Muscle layer of colon (tissue), 2 donors: ENCODE data around the gene VCX.
"Not testable (repeated sequence)": the region's sequence is repeated elsewhere in the genome, so short reads cannot be mapped to it uniquely, and the experiment has no call there.

Source experiments
- H3K27ac ChIP-seq: one replicate; pipeline ENCODE4 v1.7.0; 2013; ENCODE audit warnings: low read depth, mild to moderate bottlenecking, low read length, moderate library complexity
- H3K27me3 ChIP-seq, 2 donors: one replicate each; pipeline ENCODE4 v1.7.0; 2013; ENCODE audit warnings: low read length in 2 of 2, mild to moderate bottlenecking in 2 of 2; ENCODE audit not compliant: insufficient read depth in 2 of 2, control insufficient read depth in 1 of 2
- H3K36me3 ChIP-seq: one replicate; pipeline ENCODE4 v1.7.0; 2013; ENCODE audit warnings: mild to moderate bottlenecking, low read length; ENCODE audit not compliant: insufficient read depth
- H3K4me1 ChIP-seq: one replicate; pipeline ENCODE4 v1.7.0; 2013; ENCODE audit warnings: mild to moderate bottlenecking, low read length; ENCODE audit not compliant: insufficient read depth
- H3K4me3 ChIP-seq, 2 donors: one replicate each; pipeline ENCODE4 v1.7.0; 2013; ENCODE audit warnings: low read length in 2 of 2, low read depth in 1 of 2, mild to moderate bottlenecking in 1 of 2, moderate library complexity in 1 of 2
- H3K9ac ChIP-seq: one replicate; pipeline ENCODE4 v1.7.0; 2013; ENCODE audit warnings: low read length
- H3K9me3 ChIP-seq: one replicate; pipeline ENCODE4 v1.7.0; 2013; ENCODE audit warnings: mild to moderate bottlenecking, low read length
- donor health status: abdominal sarcoma.
- donor health status: Adenocarcinoma of cecum.

Gene VCX

DNA sequence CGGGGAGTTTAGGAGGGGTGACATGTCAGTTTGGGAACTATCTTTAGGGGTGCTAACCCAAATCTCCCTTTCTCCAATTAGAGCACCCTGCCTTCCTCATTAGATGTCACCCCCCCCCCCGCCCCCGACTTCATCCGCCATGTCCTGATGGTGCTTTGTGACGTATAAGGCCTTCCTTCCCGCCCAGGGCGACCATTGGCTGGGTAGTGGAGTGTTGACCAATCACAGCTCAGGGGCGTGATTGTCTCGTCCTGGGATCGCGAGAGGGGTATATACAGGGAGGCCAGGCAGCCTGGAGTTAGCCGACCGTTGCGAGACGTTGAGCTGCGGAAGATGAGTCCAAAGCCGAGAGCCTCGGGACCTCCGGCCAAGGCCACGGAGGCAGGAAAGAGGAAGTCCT is at the start of gene VCX:
Gene VCX, plus strand, starts transcription at position 301 of the 400 bp plus-strand sequence. Its CDS starts 33 bp downstream, at position 334.
- H3K36me3 ChIP-seq, H3K9ac ChIP-seq, H3K4me1 ChIP-seq, H3K27ac ChIP-seq, H3K9me3 ChIP-seq, H3K4me3 ChIP-seq, H3K27me3 ChIP-seq: not testable (repeated sequence)

DNA sequence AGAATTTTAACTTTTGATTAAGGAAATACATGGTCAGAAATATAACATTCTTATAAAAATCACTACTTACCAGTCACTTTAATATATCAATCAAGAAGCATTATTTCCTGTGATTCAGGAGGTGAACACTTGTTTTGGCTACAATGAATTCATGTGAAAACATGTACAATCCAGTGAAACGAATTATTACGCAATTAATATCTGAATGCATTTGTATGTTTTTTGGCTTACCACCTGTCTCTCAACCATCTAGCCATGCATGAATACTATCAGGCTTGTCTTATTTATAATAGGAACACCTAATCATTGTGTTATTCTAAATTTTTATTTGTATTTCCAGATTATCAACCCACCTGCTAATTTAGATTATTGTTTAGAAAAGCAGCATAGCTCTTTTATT is 44.6 kb upstream of the VCX start:
- Histone ChIP-seq H3K4me3 (no peak overlapping the region), H3K27me3 (no peaks in the 10 kb centered on the region), H3K27ac (no peak overlapping the region), H3K9ac (no peak overlapping the region), H3K36me3 (no peaks in the 10 kb centered on the region), H3K4me1 (no peaks in the 10 kb centered on the region), H3K9me3 (no peaks in the 10 kb centered on the region)

DNA sequence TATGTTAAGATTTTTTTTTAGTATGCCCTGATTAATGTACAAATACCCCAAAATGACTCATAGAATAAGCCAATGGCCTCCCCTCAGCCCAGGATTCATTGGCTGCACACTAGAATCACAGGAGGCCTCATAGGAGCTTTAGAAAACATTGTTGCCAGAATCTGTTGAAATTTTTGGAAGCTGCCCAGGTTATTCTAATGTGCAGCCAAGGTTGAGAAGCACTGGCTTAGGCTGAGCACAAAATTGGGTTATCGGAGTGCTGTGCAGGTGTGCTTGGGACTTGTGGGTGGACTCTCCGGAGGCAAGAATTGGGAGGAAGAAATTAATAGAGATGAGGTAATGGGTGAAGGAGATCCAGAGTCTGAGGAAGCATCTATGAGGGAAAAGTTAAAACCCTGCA is 41.3 kb upstream of the VCX start:
- H3K4me1 ChIP-seq = no peaks in the 10 kb centered on the region
- no peaks in the 10 kb centered on the region for H3K36me3 ChIP-seq
- H3K9me3 ChIP-seq = no peaks in the 10 kb centered on the region
- no peak overlapping the region for H3K9ac ChIP-seq
- H3K4me3 ChIP-seq = no peak overlapping the region
- no peaks in the 10 kb centered on the region for H3K27me3 ChIP-seq
- H3K27ac ChIP-seq = no peak overlapping the region

DNA sequence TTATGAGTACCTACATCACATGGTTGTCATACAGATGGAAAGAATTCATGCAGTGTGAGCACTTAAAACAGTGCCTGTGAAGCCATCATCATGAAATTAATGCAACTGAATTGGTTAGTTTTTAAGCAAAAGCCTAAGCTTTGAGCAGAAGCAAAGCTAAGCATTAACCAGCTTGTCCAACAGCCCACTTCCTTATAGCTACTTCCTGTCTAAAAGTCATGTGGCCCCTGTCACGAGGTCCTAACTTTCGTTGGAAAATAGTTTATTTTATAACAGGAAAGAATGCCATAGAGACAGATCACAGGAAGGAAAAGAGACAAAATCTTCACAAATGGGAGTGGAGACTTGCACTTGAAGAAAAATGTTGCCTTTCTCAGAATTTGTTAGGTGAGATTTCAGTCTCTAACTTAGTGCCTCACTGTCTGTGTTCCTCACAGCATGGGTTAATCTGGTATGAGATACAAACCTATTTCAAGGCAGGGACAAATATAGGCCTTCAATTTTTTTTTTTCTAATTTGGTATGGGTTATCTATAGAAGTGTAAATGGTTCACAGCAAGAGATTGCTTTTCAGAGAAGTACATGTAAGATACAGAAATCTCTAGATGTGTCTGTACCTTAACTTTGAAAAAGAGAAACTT is 27.7 kb upstream of the VCX start:
- Histone ChIP-seq H3K27ac (no peak overlapping the region), H3K4me3 (no peak overlapping the region), H3K9me3 (no peaks in the 10 kb centered on the region), H3K36me3 (no peaks in the 10 kb centered on the region), H3K9ac (no peak overlapping the region), H3K27me3 (no peaks in the 10 kb centered on the region), H3K4me1 (no peaks in the 10 kb centered on the region)

DNA sequence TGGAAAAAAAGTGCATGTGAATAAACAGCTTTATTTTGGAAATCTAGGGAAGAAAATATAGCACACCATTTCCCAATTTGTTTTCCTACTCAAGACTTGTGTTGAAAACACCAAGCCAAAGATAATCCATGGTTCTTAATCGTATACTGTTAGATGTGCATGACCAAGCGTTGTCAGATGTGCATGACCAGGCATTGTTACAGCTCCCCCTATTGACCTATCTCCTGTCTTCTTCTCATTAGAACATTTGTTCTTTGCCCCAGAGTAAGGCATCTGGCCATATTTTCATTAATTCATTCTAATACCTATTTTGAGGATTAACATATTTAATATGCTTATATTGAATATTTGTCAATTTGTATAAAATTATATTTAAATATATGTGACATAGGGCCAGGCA is 14.4 kb upstream of the VCX start:
- H3K4me3 ChIP-seq = no peak overlapping the region
- no peaks in the 10 kb centered on the region for H3K36me3 ChIP-seq
- no peaks in the 10 kb centered on the region for H3K4me1 ChIP-seq
- H3K27ac ChIP-seq = no peak overlapping the region
- no peak overlapping the region for H3K9ac ChIP-seq
- no peaks in the 10 kb centered on the region for H3K27me3 ChIP-seq
- no peaks in the 10 kb centered on the region for H3K9me3 ChIP-seq

DNA sequence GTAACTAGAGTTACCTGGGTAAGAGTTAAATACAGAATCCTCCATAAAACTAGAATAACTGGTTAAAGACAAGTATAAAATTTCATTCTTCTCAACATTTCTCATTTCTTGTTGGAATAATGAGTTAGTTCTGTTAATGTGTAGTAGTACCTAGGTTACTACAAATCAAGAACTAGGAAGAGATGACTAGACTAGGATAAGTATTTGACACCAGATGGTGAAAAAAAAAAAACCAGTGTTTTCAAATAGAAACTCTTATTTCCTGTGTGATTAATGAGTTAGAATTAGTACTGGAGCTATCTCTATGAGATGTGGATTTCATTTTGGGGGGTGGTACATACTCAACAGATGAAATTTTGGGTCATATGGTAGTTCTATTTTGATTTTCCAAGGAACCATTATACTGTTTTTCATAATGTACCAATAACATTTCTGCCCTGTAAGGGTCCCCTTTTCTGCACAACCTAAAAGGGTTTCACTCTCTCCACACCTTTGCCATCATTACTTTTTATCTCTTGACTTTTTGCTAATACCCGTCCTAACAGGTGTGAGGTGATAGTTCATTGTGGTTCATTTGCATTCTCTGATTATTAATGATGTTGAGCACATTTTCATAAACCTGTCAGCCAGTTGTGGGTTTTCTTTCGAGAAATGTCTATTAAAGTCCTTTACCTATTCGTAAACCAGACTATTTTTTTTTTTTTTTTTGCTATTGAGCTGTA is 1.7 kb upstream of the VCX start:
- H3K36me3 ChIP-seq = no peaks in the 10 kb centered on the region
- no peaks in the 10 kb centered on the region for H3K4me1 ChIP-seq
- H3K9me3 ChIP-seq = no peaks in the 10 kb centered on the region
- no peak overlapping the region for H3K27ac ChIP-seq
- no peak overlapping the region for H3K4me3 ChIP-seq
- no peak overlapping the region for H3K9ac ChIP-seq
- H3K27me3 ChIP-seq = no peaks in the 10 kb centered on the region

DNA sequence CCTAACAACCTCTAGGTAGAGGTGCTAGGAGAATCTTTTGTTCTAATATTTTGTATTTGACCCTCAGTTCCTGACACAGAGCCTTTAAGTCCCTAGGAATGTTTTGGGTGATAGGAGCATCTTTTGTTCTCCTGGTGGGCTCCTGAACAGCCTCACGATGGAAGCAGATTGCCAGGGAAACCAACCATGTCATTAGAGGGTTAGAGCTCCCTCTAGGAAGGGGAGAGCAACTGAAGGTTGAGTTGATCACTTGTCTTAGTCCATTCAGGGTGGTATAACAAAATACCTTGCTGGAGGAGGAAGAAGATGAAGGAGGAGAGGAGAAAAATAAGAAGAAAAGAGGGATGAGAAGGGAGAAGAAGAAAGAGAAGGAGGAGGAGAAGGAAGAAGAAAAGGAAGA is 9.2 kb downstream of the VCX start:
- Histone ChIP-seq H3K4me1 (no peaks in the 10 kb centered on the region), H3K36me3 (no peaks in the 10 kb centered on the region), H3K9ac (no peak overlapping the region), H3K27ac (no peak overlapping the region), H3K4me3 (no peak overlapping the region), H3K9me3 (no peaks in the 10 kb centered on the region), H3K27me3 (no peaks in the 10 kb centered on the region)

DNA sequence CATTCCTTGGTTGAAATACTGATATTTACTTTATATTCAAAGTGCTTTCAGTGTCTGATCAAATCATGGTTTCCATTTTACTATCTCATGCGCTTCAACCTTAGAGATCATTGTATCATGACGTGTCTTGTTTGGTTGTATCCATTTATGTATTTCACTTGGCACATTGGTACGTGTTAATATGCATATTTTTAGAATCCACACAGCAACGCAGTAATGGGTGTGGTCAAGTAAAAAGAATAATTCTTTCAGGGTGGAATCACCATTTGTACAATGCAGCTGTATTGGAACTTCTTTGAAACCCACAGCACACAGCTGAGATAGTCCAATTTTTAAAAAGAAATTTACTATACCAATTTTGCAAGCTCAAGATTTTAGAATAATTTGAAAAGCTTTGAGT is 29.1 kb downstream of the VCX start:
- Histone ChIP-seq H3K36me3 (no peaks in the 10 kb centered on the region), H3K9ac (no peak overlapping the region), H3K4me1 (no peaks in the 10 kb centered on the region), H3K27me3 (no peaks in the 10 kb centered on the region), H3K27ac (no peak overlapping the region), H3K9me3 (no peaks in the 10 kb centered on the region), H3K4me3 (no peak overlapping the region)

DNA sequence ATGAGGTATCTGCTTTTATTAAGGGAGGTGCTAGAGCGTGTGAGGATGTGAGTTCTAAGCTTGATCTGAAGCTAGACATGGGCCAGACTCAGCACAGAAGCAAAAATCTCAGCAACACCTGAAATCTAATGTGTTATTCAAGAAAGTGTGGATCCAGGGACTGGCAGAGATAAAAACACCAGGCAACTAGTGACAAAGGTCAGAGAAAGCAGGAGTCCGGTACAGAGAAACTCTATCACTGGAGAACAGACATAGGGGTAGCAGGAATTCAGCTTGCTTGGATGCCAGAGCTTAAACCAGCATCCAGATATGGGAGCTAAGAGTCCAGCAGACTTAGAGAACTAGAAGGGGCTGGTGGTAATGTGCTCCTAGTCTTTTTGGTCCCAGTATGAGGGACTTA is 34.0 kb downstream of the VCX start:
- no peaks in the 10 kb centered on the region for H3K4me1 ChIP-seq
- no peak overlapping the region for H3K4me3 ChIP-seq
- no peaks in the 10 kb centered on the region for H3K36me3 ChIP-seq
- H3K27ac ChIP-seq = no peak overlapping the region
- H3K9me3 ChIP-seq = no peaks in the 10 kb centered on the region
- no peaks in the 10 kb centered on the region for H3K27me3 ChIP-seq
- no peak overlapping the region for H3K9ac ChIP-seq

DNA sequence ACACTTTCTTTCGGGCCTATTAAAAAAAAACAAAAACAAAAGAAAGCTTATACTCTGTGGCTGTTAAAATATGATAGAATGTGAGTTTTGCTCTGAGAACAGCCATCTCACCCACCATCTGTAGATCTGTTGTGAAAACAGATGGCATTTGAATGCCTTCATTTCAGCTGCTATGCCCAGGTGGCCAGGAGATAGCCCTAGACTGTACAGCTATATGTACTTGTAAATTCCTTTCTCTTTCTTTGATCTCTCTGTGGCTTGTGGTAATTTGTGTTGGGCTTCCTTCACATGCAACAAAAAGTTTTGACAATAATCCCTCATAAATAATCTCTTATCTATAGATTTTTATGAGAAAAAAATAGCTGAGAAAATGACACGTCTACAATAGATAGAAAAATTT is 46.2 kb downstream of the VCX start:
- Histone ChIP-seq H3K27ac (no peak overlapping the region), H3K4me1 (no peaks in the 10 kb centered on the region), H3K27me3 (no peaks in the 10 kb centered on the region), H3K9me3 (no peaks in the 10 kb centered on the region), H3K9ac (no peak overlapping the region), H3K36me3 (no peaks in the 10 kb centered on the region), H3K4me3 (no peak overlapping the region)

DNA sequence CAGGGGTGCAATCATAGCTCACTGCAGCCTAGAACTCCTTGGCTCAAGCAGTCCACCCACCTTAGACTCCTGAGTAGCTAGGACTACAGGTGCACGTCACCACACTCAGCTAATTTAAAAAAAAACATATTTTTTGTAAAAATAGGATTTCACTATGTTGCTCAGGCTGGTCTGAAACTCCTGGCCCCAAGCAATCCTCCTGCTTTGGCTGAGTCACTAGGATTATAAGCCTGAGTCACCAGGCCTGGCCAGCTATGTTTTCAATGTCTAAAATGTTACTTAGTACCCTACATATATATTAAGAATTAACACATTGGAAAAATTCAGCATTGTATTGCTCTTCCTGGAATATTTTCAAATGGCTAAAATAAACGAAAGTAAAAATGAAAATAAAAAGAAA is 46.7 kb downstream of the VCX start:
- no peaks in the 10 kb centered on the region for H3K9me3 ChIP-seq
- no peaks in the 10 kb centered on the region for H3K27me3 ChIP-seq
- H3K36me3 ChIP-seq = no peaks in the 10 kb centered on the region
- H3K27ac ChIP-seq = no peak overlapping the region
- H3K4me3 ChIP-seq = no peak overlapping the region
- no peak overlapping the region for H3K9ac ChIP-seq
- H3K4me1 ChIP-seq = no peaks in the 10 kb centered on the region

DNA sequence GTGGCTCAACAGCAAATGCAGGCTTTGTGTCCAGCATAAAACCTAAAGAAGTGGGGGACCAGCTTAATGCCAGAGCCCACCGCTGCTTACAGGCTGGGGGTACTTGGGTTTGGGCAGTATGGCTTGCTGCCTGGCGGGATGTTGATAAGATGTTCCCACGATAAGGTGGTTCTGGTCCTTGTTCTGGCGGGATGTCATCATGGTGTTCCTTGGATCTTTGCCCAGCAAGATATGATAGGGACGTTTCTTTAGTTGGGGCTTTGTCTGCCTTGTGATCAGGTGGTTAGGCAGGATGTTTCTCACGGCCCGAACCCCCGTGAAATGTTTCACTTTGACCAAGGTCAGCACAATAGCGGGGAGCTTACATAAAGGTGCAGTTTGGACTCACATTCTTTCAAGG is 49.0 kb downstream of the VCX start:
- Histone ChIP-seq H3K27ac (no peak overlapping the region), H3K9me3 (no peaks in the 10 kb centered on the region), H3K4me1 (no peaks in the 10 kb centered on the region), H3K27me3 (no peaks in the 10 kb centered on the region), H3K36me3 (no peaks in the 10 kb centered on the region), H3K4me3 (no peak overlapping the region), H3K9ac (no peak overlapping the region)
